Heart left ventricle (tissue), 16 donors: Measurements from ENCODE around the gene LRRC26. TPM values are rescaled to one million over a fixed set of nuclear protein-coding genes. Genes with fewer than 3 reads are reported as not detected.
"Not testable (repeated sequence)": the region's sequence is repeated elsewhere in the genome, so short reads cannot be mapped to it uniquely, and the experiment has no call there.

ENCODE experiments used
- ATAC-seq, 4 donors: fragments of 200-7000 bp; cut with Tn5 transposase; one replicate each; pipeline ENCODE4 v1.9.1; 2020 to 2022; ENCODE audit warnings: moderate library complexity in 4 of 4, mild to moderate bottlenecking in 3 of 4, moderate number of reproducible peaks in 1 of 4
- DNase-seq, 5 donors: peaks; one replicate each; pipeline ENCODE4 v3.0.0-alpha.2; 2020
- H3K27ac ChIP-seq, 12 donors: fragments of 200-600 bp; sonication (generic) in 4 of 12; one replicate each; pipeline versions ENCODE4 v1.5.0 to v1.8.0; 2016 to 2022; ENCODE audit warnings: mild to moderate bottlenecking in 2 of 12
- H3K27me3 ChIP-seq, 9 donors: fragments of 200-600 bp; sonication (generic) in 2 of 9; one replicate each; pipeline versions ENCODE4 v1.5.1 to v1.8.0; 2016 to 2022; ENCODE audit warnings: mild to moderate bottlenecking in 3 of 9
- H3K36me3 ChIP-seq, 9 donors: fragments of 200-600 bp; sonication (generic) in 2 of 9; one replicate each; pipeline versions ENCODE4 v1.5.0 to v1.8.0; 2018 to 2022; ENCODE audit warnings: mild to moderate bottlenecking in 2 of 9
- H3K4me1 ChIP-seq, 12 donors: fragments of 200-600 bp; sonication (generic) in 4 of 12; one replicate each; pipeline versions ENCODE4 v1.5.0 to v1.8.0; 2016 to 2022; ENCODE audit warnings: mild to moderate bottlenecking in 3 of 12
- H3K4me3 ChIP-seq, 12 donors: fragments of 200-600 bp; sonication (generic) in 4 of 12; one replicate each; pipeline versions ENCODE4 v1.5.0 to v1.8.0; 2017 to 2022; ENCODE audit warnings: mild to moderate bottlenecking in 9 of 12, moderate library complexity in 4 of 12
- H3K9me3 ChIP-seq, 12 donors: fragments of 200-600 bp; sonication (generic) in 4 of 12; one replicate each; pipeline versions ENCODE4 v1.5.0 to v1.8.0; 2016 to 2022; ENCODE audit warnings: mild to moderate bottlenecking in 1 of 12
- POLR2A ChIP-seq, 2 donors: fragments of 450-650 bp; IDR thresholded peaks; one replicate each; pipeline ENCODE4 v1.6.1; 2017; ENCODE audit warnings: antibody characterized with exemption in 2 of 2, mild to moderate bottlenecking in 2 of 2, moderate library complexity in 2 of 2
- WGBS, 4 donors: extraction: QIAGEN DNeasy Blood & Tissue Kit in 2 of 4; methylation state at CpG; one replicate each; pipeline versions ENCODE4 v1.1.5 to v1.1.7; 2013 to 2018; 5-methylcytosine and 5-hydroxymethylcytosine counted together
- intact Hi-C, 10 donors: fragments of 100-400 bp; cut with DNase I; formaldehyde crosslinking; loops; one replicate each; pipeline versions ENCODE4 v1.11.1 to v1.14.2; 2022
- polyA plus RNA-seq, 2 donors: library from polyadenylated mRNA; stranded (reverse); fragments of 200-250 nt; gene quantifications; one replicate each; pipeline ENCODE4 v1.2.3, GENCODE V29; 2013
- total RNA-seq, 9 donors: library from RNA; depleted of rRNA in 2 of 9; stranded (reverse); fragments of >200 nt in 2 of 9; fragmentation: NEBNext Ultra II Directional in 3 of 9; extraction: Animal tissue kit (Norgen Biotek cat#: 25700) in 3 of 9; gene quantifications; one replicate each; pipeline versions ENCODE4 v1.1.0 to v1.2.4, GENCODE V29; 2016 to 2023
- TF ChIP-seq, protein P1 (sequence below), 12 donors: fragments of 200-600 bp; sonication (generic) in 4 of 12; IDR thresholded peaks; one replicate each; pipeline versions ENCODE4 v1.5.0 to v1.8.0; 2018 to 2022; ENCODE audit warnings: antibody characterized with exemption in 12 of 12, mild to moderate bottlenecking in 5 of 12
- donor health status: ischemic (EF 13 %, LVEDD 7.1; RV severe dilation, severe dysfunction).
- donor health status: healthy with polysubstance abuse.
- donor health status: DM: no; HTN: yes; CAD: no.
- donor health status: DM: no; HTN: no; CAD: no.
- donor health status: ischemic (EF 25% LVEDD 6.9; RV normal size, moderate dysfunction).
- donor health status: ischemic (EF 25% LVEDD 5.7; RV mildly dilated, moderate dysfunction).
- donor health status: healthy.
- donor health status: DM: yes; HTN: yes; CAD: no.
- donor health status: ischemic (EF 35%, LVEDD 5.7; RV mildly dilated, moderate dysfunction).
- donor health status: nonischemic (EF 11% LVEDD 7.7; RV severe dilation, severe dysfunction).
- donor health status: DM: yes; HTN: yes; CAD: no.
- donor health status: PGD.
- donor health status: ischemic (EF 29% LVEDD 5.4; RV normal size, mild dysfunction).
- donor health status: nonischemic (EF 23%, LVEDD 6.1; RV moderate dilation, normal function).

Gene LRRC26
- total and polyA plus RNA-seq, 11 donors: not detected

DNA sequence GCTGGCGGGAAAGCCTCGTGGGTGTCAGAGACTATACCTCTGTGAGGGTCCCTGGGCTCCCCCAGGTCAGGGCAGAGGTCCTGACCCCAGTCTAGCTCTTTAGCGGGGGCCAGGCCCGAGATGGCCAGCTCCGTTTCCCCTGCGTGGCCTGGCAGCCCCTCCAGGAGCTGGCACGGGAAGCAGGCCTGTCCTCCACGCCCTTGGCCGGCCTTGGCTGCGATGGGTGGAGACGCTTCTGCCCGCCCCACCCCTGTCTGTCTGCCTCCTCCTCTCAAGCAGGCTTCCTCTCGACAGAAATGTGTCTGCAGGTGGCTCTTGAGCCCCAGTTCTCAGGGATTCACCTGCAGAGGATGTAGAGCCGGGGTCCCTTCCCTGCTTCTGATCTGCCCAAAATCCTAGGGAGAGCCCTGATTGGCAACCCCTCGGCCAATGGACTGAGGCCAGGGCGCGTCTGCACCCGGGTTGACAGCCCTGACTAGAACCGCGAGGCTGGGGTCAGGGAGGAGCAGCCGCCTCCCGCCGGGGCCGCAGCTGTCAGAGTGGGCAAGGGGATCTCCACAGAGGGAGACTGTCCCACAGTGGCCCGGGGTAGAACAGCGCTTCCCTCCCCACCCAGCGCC lies 33.5 kb downstream of the LRRC26 start:
- Histone ChIP-seq H3K4me3 (no peak overlapping the region), H3K9me3 (no peaks in the 10 kb centered on the region), H3K36me3 (no peaks in the 10 kb centered on the region), H3K27me3 (peaks cover 15 to 83% (median 57%) of the 10 kb centered on the region in 9 donors), H3K27ac (no peak overlapping the region), H3K4me1 (peaks cover 0 to 14% (median 1%) of the 10 kb centered on the region in 12 donors)
- TF ChIP-seq, protein P1, sequence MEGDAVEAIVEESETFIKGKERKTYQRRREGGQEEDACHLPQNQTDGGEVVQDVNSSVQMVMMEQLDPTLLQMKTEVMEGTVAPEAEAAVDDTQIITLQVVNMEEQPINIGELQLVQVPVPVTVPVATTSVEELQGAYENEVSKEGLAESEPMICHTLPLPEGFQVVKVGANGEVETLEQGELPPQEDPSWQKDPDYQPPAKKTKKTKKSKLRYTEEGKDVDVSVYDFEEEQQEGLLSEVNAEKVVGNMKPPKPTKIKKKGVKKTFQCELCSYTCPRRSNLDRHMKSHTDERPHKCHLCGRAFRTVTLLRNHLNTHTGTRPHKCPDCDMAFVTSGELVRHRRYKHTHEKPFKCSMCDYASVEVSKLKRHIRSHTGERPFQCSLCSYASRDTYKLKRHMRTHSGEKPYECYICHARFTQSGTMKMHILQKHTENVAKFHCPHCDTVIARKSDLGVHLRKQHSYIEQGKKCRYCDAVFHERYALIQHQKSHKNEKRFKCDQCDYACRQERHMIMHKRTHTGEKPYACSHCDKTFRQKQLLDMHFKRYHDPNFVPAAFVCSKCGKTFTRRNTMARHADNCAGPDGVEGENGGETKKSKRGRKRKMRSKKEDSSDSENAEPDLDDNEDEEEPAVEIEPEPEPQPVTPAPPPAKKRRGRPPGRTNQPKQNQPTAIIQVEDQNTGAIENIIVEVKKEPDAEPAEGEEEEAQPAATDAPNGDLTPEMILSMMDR (IDR thresholded peaks at IDR 0.05): no peak
- no peak for TF ChIP-seq POLR2A (IDR thresholded peaks at IDR 0.05)
- intact Hi-C loops: loop anchor here in 1 of 10 donors (5.0 kb wide), 1 partner anchor 51 kb away; the partner anchor contains the start of genes ANAPC2 and SSNA1
- no peak for DNase-seq
- ATAC-seq: no peak
- 25 to 33% (median 31%) methylated on average over 16 to 27 of the region's 27 CpGs for WGBS, 4 donors

DNA sequence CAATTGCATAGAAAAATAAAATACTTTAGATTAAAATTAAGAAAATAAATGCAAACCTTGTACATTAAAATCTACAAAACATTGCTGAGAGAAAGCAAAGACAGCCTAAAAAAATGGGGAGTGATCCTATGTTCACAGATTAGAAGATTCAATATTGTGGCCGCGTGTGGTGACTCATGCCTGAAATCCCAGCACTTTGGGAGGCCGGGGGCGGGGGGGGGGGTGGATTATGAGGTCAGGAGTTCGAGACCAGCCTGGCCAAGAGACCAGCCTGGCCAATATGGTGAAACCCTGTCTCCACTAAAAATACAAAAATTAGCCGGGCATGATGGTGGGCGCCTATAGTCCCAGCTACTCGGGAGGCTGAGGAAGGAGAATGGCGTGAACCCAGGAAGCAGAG lies 34.7 kb downstream of the LRRC26 start:
- intact Hi-C loops: loop anchor here in 1 of 10 donors (5.0 kb wide), 1 partner anchor 52 kb away; the partner anchor contains the start of genes ANAPC2 and SSNA1
- H3K4me3 ChIP-seq, ATAC-seq, H3K9me3 ChIP-seq, H3K36me3 ChIP-seq, DNase-seq, H3K27ac ChIP-seq: not testable (repeated sequence)
- Histone ChIP-seq H3K4me1 (peaks cover 0 to 17% (median 3%) of the 10 kb centered on the region in 12 donors), H3K27me3 (peaks cover 15 to 71% (median 51%) of the 10 kb centered on the region in 9 donors)
- 74 to 83% (median 81%) methylated on average over 9 of the region's 9 CpGs for WGBS, 4 donors

DNA sequence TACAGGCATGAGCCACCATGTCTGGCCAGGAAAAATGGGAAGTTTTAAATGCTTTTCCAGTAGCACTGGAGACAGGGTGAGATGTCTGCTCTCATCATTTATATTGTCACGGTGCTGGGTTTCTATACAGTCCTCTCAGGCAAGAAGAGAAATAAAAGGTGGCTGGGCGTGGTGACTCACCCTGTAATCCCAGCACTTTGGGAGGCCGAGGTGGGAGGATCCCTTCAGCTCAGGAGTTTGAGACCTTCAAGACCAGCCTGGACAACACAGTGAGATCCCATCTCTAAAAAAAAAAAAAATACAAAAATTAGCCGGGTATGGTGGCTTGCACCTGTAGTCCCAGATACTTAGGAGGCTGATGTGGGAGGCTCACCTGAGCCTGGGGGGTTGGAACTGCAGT lies 35.7 kb downstream of the LRRC26 start:
- Histone ChIP-seq H3K4me3 (no peak overlapping the region), H3K36me3 (no peaks in the 10 kb centered on the region), H3K27ac (no peak overlapping the region), H3K9me3 (peaks cover 0 to 14% (median 0%) of the 10 kb centered on the region in 12 donors), H3K4me1 (peaks cover 0 to 21% (median 3%) of the 10 kb centered on the region in 12 donors), H3K27me3 (peaks cover 15 to 62% (median 50%) of the 10 kb centered on the region in 9 donors)
- no peak for TF ChIP-seq POLR2A (IDR thresholded peaks at IDR 0.05)
- TF ChIP-seq, protein P1 (IDR thresholded peaks at IDR 0.05): no peak
- ATAC-seq (no peak), DNase-seq (no peak)
- intact Hi-C loops: no loop called here
- 77 to 81% (median 80%) methylated on average over 4 of the region's 4 CpGs for WGBS, 4 donors

DNA sequence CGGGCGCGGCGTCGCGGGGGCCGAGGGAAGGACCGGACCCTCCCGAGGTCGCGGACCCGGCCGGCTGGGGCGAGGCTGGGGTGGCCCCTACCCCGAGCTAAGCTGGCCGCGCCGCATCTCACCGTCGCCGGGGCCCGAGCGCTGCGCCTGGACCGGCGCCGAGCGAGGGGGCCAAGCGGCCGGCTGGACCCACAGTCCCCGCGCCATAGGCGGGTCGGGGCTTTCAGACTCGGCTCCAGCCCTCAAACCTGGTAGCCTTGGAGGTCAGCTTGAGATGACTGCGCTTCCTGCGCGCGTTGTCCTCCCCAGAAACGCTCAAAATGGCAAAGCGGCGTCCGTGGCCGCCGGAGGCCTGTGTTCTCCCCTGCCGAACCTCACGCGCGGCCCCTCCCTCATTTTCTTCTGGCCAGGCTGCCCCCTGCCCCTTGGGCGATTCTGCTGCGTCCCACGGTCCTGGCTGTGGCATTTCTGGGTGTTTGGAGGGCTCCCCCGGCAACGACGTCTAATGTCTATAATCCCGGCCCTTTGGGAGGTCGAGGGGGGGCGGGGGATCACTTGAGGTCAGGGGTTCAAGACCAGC lies 39.6 kb downstream of the LRRC26 start:
- WGBS, 4 donors: 4 to 7% (median 6%) methylated on average over 34 to 58 of the region's 58 CpGs
- H3K9me3 ChIP-seq: peaks cover 0 to 14% (median 0%) of the 10 kb centered on the region in 12 donors
- no peak for ATAC-seq
- H3K27ac ChIP-seq: peak overlapping the region in 11 of 12 donors; percentile 58 to 87 (median 72)
- H3K36me3 ChIP-seq: no peaks in the 10 kb centered on the region
- peak overlapping the region; percentile 52 to 89 (median 80) for H3K4me3 ChIP-seq
- peaks cover 0 to 39% (median 24%) of the 10 kb centered on the region in 12 donors for H3K4me1 ChIP-seq
- intact Hi-C loops: no loop called here
- peak in 1 of 5 donors; percentile 58 for DNase-seq
- peaks cover 0 to 25% (median 13%) of the 10 kb centered on the region in 9 donors for H3K27me3 ChIP-seq
- TF ChIP-seq, protein P1 (IDR thresholded peaks at IDR 0.05): no peak
